Peyer's patch (tissue), 4 donors: ENCODE data around the gene SAPCD2.

Source experiments
- CTCF ChIP-seq, 6 experiments: fragments of 450-650 bp in 4 of 6; fragments of 200-600 bp in 2 of 6; sonication (generic) in 1 of 6; IDR thresholded peaks; one replicate each; pipeline ENCODE4 v1.5.1; 2017 to 2019; ENCODE audit warnings: antibody characterized with exemption in 6 of 6, mild to moderate bottlenecking in 3 of 6, moderate library complexity in 1 of 6
- POLR2A ChIP-seq, 2 donors: fragments of 450-650 bp; IDR thresholded peaks; one replicate each; pipeline ENCODE4 v1.5.1; 2017; ENCODE audit warnings: antibody characterized with exemption in 2 of 2, mild to moderate bottlenecking in 2 of 2, moderate library complexity in 2 of 2

DNA sequence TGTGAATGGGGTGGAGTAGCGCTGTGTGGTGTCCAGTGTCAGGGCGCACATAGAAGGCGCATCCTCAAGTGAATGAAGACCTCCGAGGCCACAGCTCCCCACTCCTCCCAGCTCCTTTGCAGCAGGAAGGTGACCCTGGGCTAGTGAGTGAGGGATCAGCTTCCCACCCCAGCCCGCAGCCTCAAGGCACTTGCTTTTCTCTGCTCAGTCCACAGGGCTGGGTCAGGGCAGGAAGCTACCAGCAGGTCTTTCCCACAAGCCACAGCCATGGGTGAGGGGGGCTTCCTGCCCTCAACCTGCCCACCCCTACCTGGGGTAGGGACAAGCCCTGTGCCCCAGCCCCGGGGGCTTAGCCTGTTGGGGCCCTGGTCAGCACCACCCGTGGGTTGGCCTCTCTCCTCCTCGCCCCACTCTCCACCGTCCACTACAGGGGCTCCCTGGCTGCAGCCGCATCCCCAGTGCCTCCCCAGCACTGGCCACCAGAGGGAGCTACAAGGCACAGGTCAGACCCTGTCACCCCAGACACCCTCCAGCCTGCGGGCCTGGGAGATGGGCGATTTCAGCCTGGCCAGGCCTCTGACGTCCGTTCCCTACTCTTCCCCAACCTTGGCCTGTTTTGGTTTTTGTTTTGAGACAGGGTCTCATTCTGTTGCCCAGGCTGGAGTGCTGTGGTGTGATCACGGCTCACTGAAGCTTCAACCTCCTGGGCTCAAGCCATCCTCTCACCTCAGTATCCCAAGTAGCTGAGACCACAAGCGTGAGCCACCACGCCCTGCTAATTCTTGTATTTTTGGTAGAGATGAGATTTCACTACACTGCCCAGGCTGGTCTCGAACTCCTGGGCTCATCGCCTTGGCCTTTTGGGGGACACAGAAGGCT lies 41.1 kb downstream of the SAPCD2 start:
- peak; percentile 68 to 84 (median 78) for TF ChIP-seq CTCF (IDR thresholded peaks at IDR 0.05)
- TF ChIP-seq POLR2A (IDR thresholded peaks at IDR 0.05), result no peak
